Pancreas (tissue), 10 donors: ENCODE results near the gene SNX17. TPM values are rescaled to one million over a fixed set of nuclear protein-coding genes. Genes with fewer than 3 reads are reported as not detected.

Source experiments
- ATAC-seq, 4 donors: fragments of 200-7000 bp; cut with Tn5 transposase; one replicate each; pipeline versions ENCODE4 v1.8.0 to v1.9.1; 2020; ENCODE audit warnings: mild to moderate bottlenecking in 4 of 4, moderate library complexity in 4 of 4
- DNase-seq, 6 donors: peaks; one replicate each; pipeline ENCODE4 v3.0.0-alpha.2; 2020
- FAIRE-seq: peaks from 2 replicates; lab custom pipeline; 2012; peaks lifted over from hg19 to GRCh38; lab: Jason Lieb, UNC
- H3K27ac ChIP-seq, 4 donors: fragments of 200-600 bp; sonication (generic); 1 replicate in 3 of 4; 2 replicates in 1 of 4; pipeline versions ENCODE4 v1.5.0 to v1.8.0; 2020
- H3K27me3 ChIP-seq, 4 donors: fragments of 200-600 bp; one replicate each; pipeline ENCODE4 v1.8.0; 2021
- H3K36me3 ChIP-seq, 3 donors: fragments of 200-600 bp; sonication (generic) in 1 of 3; one replicate each; pipeline versions ENCODE4 v1.5.0 to v1.8.0; 2020 to 2021
- H3K4me1 ChIP-seq, 3 donors: fragments of 200-600 bp; one replicate each; pipeline ENCODE4 v1.8.0; 2021
- H3K4me3 ChIP-seq, 4 donors: fragments of 200-600 bp; sonication (generic) in 2 of 4; one replicate each; pipeline versions ENCODE4 v1.5.0 to v1.8.0; 2020 to 2021
- H3K9me3 ChIP-seq, 4 donors: fragments of 200-600 bp; one replicate each; pipeline ENCODE4 v1.8.0; 2021
- CTCF ChIP-seq, 4 donors: fragments of 200-600 bp; sonication (generic) in 3 of 4; IDR thresholded peaks; one replicate each; pipeline versions ENCODE4 v1.5.0 to v1.8.0; 2021; ENCODE audit warnings: antibody characterized with exemption in 4 of 4
- WGBS, 2 donors: extraction: QIAGEN DNeasy Blood & Tissue Kit; methylation state at CpG; one replicate each; pipeline ENCODE4 v1.1.7; 2013; 5-methylcytosine and 5-hydroxymethylcytosine counted together
- intact Hi-C, 3 donors: fragments of 100-400 bp; cut with DNase I; formaldehyde crosslinking; loops; one replicate each; pipeline versions ENCODE4 v1.11.1 to v1.14.2; 2022
- polyA plus RNA-seq, 2 donors: library from polyadenylated mRNA; stranded (reverse); fragments of 200-250 nt; gene quantifications; one replicate each; pipeline ENCODE4 v1.2.3, GENCODE V29; 2013
- total RNA-seq, 6 donors: library from RNA; stranded (reverse); fragmentation: NEBNext Ultra II Directional in 4 of 6; extraction: Animal tissue kit (Norgen Biotek cat#: 25700) in 4 of 6; gene quantifications; one replicate each; pipeline versions ENCODE4 v1.2.1 to v1.2.4, GENCODE V29; 2021 to 2023
- donor health status: healthy with polysubstance abuse.
- donor health status: DM: no; HTN: no; CAD: no; lungs with moderate emphysema.
- donor health status: DM: no; HTN: no; CAD: no.
- donor health status: control.
- donor health status: control.
- donor health status: Bipolar disorder and iron deficiency.
- donor health status: DM: yes; HTN: yes; CAD: no.
- donor health status: DM: no; HTN: no; CAD: no.
- donor health status: DM: no; HTN: no; CAD: no.
- donor health status: DM: yes; HTN: yes; CAD: no.

The SNX17 gene
- total and polyA plus RNA-seq, 8 donors, result 34.3 to 60.2 (median 39.5) TPM

GRCh38 chr2:27378096-27378808, 7.8 kb downstream of the SNX17 start:
- ATAC-seq (no peak), DNase-seq (peak in 4 of 6 donors; percentile 36 to 82 (median 53)), FAIRE-seq (no peak)
- intact Hi-C loops, result no loop called here
- TF ChIP-seq CTCF (IDR thresholded peaks at IDR 0.05), result no peak
- no peaks in the 10 kb centered on the region for H3K9me3 ChIP-seq
- peaks cover 5 to 14% (median 5%) of the 10 kb centered on the region in 3 donors for H3K4me1 ChIP-seq
- WGBS, 2 donors, result 75% methylated on average over 29 of the region's 29 CpGs
- H3K27ac ChIP-seq, result no peak overlapping the region
- peaks cover 0 to 48% (median 36%) of the 10 kb centered on the region in 3 donors for H3K36me3 ChIP-seq
- no peak overlapping the region for H3K4me3 ChIP-seq
- no peaks in the 10 kb centered on the region for H3K27me3 ChIP-seq

GRCh38 chr2:27378809-27379290, 8.4 kb downstream of the SNX17 start:
- WGBS, 2 donors, result 73 to 80% methylated on average over 9 of the region's 9 CpGs
- no peak for TF ChIP-seq CTCF (IDR thresholded peaks at IDR 0.05)
- ATAC-seq, result no peak
- Histone ChIP-seq H3K27ac (no peak overlapping the region), H3K36me3 (peaks cover 0 to 47% (median 31%) of the 10 kb centered on the region in 3 donors), H3K27me3 (no peaks in the 10 kb centered on the region), H3K4me3 (peak overlapping the region in 1 of 4 donors; percentile 64), H3K4me1 (peaks cover 5 to 14% (median 5%) of the 10 kb centered on the region in 3 donors), H3K9me3 (no peaks in the 10 kb centered on the region)
- DNase-seq, result peak in 1 of 6 donors; percentile 44
- intact Hi-C loops, result no loop called here
- no peak for FAIRE-seq

GRCh38 chr2:27379383-27379835, 9.0 kb downstream of the SNX17 start:
- ATAC-seq, result no peak
- H3K4me1 ChIP-seq, result peaks cover 5 to 14% (median 5%) of the 10 kb centered on the region in 3 donors
- no peaks in the 10 kb centered on the region for H3K27me3 ChIP-seq
- DNase-seq, result no peak
- intact Hi-C loops, result no loop called here
- peak overlapping the region in 3 of 4 donors; percentile 50 to 64 (median 63) for H3K4me3 ChIP-seq
- FAIRE-seq, result no peak
- WGBS, 2 donors, result 47 to 52% methylated on average over 2 of the region's 2 CpGs
- TF ChIP-seq CTCF (IDR thresholded peaks at IDR 0.05), result no peak
- peaks cover 0 to 47% (median 27%) of the 10 kb centered on the region in 3 donors for H3K36me3 ChIP-seq
- H3K9me3 ChIP-seq, result no peaks in the 10 kb centered on the region
- H3K27ac ChIP-seq, result peak overlapping the region in 2 of 4 donors; percentile 90 to 92

GRCh38 chr2:27379836-27380625, 9.6 kb downstream of the SNX17 start:
- 1% methylated on average over 31 to 35 of the region's 35 CpGs for WGBS, 2 donors
- Histone ChIP-seq H3K27me3 (no peaks in the 10 kb centered on the region), H3K4me3 (peak overlapping the region; percentile 44 to 64 (median 56)), H3K27ac (peak overlapping the region; percentile 79 to 92 (median 90)), H3K36me3 (peaks cover 0 to 47% (median 21%) of the 10 kb centered on the region in 3 donors), H3K9me3 (no peaks in the 10 kb centered on the region), H3K4me1 (peaks cover 5 to 14% (median 5%) of the 10 kb centered on the region in 3 donors)
- no peak for FAIRE-seq
- TF ChIP-seq CTCF (IDR thresholded peaks at IDR 0.05), result no peak
- DNase-seq, result peak in 4 of 6 donors; percentile 66 to 84 (median 75)
- ATAC-seq, result peak in 3 of 4 donors; percentile 26 to 57 (median 27)
- intact Hi-C loops, result no loop called here
